ENCODE results near the gene SYP.

- no peak for TF ChIP-seq POLR2A (IDR thresholded peaks at IDR 0.05)
- TF ChIP-seq CTCF (IDR thresholded peaks at IDR 0.05): no peak
Measured at GRCh38 chrX:49221868-49222267, 21.9 kb upstream of the SYP start.

All from testis (tissue), 2 donors.